ENCODE measurements around the gene TPRX2.

TPRX2 gene

DNA sequence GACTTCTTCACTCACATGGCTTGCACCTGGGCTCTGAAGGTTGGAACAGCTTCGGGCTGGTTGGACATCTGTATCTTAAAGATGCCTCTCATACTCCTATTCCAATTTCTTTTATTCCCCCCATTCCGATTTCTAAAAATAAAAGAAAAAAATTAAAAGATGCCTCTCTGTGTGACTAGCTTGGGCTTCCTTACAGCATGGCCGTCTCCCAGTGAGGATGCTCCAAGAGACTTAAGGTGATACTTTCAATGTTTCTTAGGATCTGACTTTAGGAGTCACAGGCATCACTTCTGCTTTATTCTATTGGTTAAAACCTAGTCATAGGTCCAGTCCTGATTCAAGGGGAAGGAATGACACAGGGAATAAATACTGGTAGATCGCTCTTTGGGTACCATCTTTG, 37.0 kb downstream of the TPRX2 start:
- no peak overlapping the region for H3K9ac ChIP-seq (ENCODE audit: low read length)
- no peak overlapping the region for H3K4me2 ChIP-seq (ENCODE audit: low read depth, low read length)
- H3K9me2 ChIP-seq (replicated peaks; ENCODE audit: insufficient read depth, low read length), result no peaks in the 10 kb centered on the region
- no peaks in the 10 kb centered on the region for H3K9me3 ChIP-seq (replicated peaks; ENCODE audit: insufficient read depth, low read length)
- H3K79me2 ChIP-seq (ENCODE audit: low read length), result no peaks in the 10 kb centered on the region
- no peaks in the 10 kb centered on the region for H3F3A ChIP-seq (ENCODE audit: insufficient read depth, low read length)
- no peak overlapping the region for H3K4me3 ChIP-seq (ENCODE audit: low read length)
- no peak for DNase-seq
- no peak for TF ChIP-seq EZH2phosphoT487 (IDR thresholded peaks at IDR 0.05; ENCODE audit: low read length)
- TF ChIP-seq EZH2 (optimal IDR thresholded peaks at IDR 0.05; ENCODE audit: low read depth, low read length), result no peak
- TF ChIP-seq, protein P1, sequence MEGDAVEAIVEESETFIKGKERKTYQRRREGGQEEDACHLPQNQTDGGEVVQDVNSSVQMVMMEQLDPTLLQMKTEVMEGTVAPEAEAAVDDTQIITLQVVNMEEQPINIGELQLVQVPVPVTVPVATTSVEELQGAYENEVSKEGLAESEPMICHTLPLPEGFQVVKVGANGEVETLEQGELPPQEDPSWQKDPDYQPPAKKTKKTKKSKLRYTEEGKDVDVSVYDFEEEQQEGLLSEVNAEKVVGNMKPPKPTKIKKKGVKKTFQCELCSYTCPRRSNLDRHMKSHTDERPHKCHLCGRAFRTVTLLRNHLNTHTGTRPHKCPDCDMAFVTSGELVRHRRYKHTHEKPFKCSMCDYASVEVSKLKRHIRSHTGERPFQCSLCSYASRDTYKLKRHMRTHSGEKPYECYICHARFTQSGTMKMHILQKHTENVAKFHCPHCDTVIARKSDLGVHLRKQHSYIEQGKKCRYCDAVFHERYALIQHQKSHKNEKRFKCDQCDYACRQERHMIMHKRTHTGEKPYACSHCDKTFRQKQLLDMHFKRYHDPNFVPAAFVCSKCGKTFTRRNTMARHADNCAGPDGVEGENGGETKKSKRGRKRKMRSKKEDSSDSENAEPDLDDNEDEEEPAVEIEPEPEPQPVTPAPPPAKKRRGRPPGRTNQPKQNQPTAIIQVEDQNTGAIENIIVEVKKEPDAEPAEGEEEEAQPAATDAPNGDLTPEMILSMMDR (IDR thresholded peaks at IDR 0.05; ENCODE audit: low read length), result no peak
- no peaks in the 10 kb centered on the region for H3K36me3 ChIP-seq (replicated peaks; ENCODE audit: insufficient read depth, low read length)
- no peaks in the 10 kb centered on the region for H4K20me1 ChIP-seq (ENCODE audit: insufficient read depth, low read length)
- H3K4me1 ChIP-seq (ENCODE audit: low read length), result no peaks in the 10 kb centered on the region
- H3K27me3 ChIP-seq (replicated peaks; ENCODE audit: insufficient read depth, low read length), result peaks cover 83% of the 10 kb centered on the region
- H3K27ac ChIP-seq (ENCODE audit: low read length), result no peak overlapping the region
- H2AFZ ChIP-seq (ENCODE audit: low read length), result no peak overlapping the region

DNA sequence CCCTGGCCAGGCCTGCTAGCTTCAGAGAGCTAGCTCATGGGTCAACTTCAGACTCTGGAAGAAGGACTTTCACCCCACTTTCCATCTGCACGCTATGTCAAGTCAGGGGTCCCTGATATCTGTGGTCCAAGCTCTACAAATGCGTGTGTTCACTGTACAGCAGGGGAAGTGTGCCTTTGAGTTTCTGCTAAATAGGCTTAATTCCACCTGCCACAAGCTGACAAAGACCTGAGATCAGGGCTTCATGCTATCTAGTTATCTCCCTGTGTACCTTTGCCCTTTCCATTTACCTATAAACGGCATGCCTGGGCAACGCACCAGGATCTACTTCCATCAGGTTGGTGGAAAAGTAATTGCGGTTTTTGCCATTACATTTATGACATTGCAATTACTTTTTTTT, 37.7 kb downstream of the TPRX2 start:
- H3K27ac ChIP-seq (ENCODE audit: low read length), result no peak overlapping the region
- no peaks in the 10 kb centered on the region for H3K4me1 ChIP-seq (ENCODE audit: low read length)
- no peaks in the 10 kb centered on the region for H3K36me3 ChIP-seq (replicated peaks; ENCODE audit: insufficient read depth, low read length)
- H3K79me2 ChIP-seq (ENCODE audit: low read length), result no peaks in the 10 kb centered on the region
- no peak for DNase-seq
- H3K9me3 ChIP-seq (replicated peaks; ENCODE audit: insufficient read depth, low read length), result no peaks in the 10 kb centered on the region
- H3K9ac ChIP-seq (ENCODE audit: low read length), result no peak overlapping the region
- H3K27me3 ChIP-seq (replicated peaks; ENCODE audit: insufficient read depth, low read length), result peaks cover 85% of the 10 kb centered on the region
- no peaks in the 10 kb centered on the region for H3K9me2 ChIP-seq (replicated peaks; ENCODE audit: insufficient read depth, low read length)
- no peaks in the 10 kb centered on the region for H4K20me1 ChIP-seq (ENCODE audit: insufficient read depth, low read length)
- no peak overlapping the region for H3K4me3 ChIP-seq (ENCODE audit: low read length)
- H2AFZ ChIP-seq (ENCODE audit: low read length), result no peak overlapping the region
- H3K4me2 ChIP-seq (ENCODE audit: low read depth, low read length), result no peak overlapping the region
- TF ChIP-seq EZH2phosphoT487 (IDR thresholded peaks at IDR 0.05; ENCODE audit: low read length) (no peak), EZH2 (optimal IDR thresholded peaks at IDR 0.05; ENCODE audit: low read depth, low read length) (no peak)
- TF ChIP-seq, protein P1 (IDR thresholded peaks at IDR 0.05; ENCODE audit: low read length), result no peak
- no peaks in the 10 kb centered on the region for H3F3A ChIP-seq (ENCODE audit: insufficient read depth, low read length)

DNA sequence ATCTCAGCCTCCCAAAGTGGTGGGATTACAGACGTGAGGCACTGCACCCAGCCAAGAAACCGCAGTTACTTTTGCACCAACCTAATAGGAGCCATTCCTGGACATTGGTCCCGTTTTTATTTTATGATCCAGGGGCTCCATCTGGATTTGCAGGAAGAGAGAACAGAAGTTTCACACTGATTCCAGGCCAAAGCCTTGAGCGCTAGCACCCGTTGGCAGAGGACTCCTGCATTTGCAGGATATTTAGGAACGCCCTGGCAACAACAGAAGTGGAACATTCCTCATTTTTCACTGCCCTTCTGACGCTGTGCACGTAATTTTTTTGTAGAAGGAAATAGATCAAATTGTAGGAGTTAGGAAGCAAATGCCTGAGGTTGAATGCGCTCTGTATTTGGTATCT, 38.8 kb downstream of the TPRX2 start:
- H3K4me2 ChIP-seq (ENCODE audit: low read depth, low read length), result no peak overlapping the region
- no peaks in the 10 kb centered on the region for H3K9me2 ChIP-seq (replicated peaks; ENCODE audit: insufficient read depth, low read length)
- no peak overlapping the region for H3K27ac ChIP-seq (ENCODE audit: low read length)
- no peaks in the 10 kb centered on the region for H3K4me1 ChIP-seq (ENCODE audit: low read length)
- no peaks in the 10 kb centered on the region for H3K9me3 ChIP-seq (replicated peaks; ENCODE audit: insufficient read depth, low read length)
- no peak overlapping the region for H2AFZ ChIP-seq (ENCODE audit: low read length)
- TF ChIP-seq EZH2 (optimal IDR thresholded peaks at IDR 0.05; ENCODE audit: low read depth, low read length), result no peak
- TF ChIP-seq, protein P1 (IDR thresholded peaks at IDR 0.05; ENCODE audit: low read length), result no peak
- TF ChIP-seq EZH2phosphoT487 (IDR thresholded peaks at IDR 0.05; ENCODE audit: low read length), result no peak
- peaks cover 88% of the 10 kb centered on the region for H3K27me3 ChIP-seq (replicated peaks; ENCODE audit: insufficient read depth, low read length)
- H3K36me3 ChIP-seq (replicated peaks; ENCODE audit: insufficient read depth, low read length), result no peaks in the 10 kb centered on the region
- H3K79me2 ChIP-seq (ENCODE audit: low read length), result no peaks in the 10 kb centered on the region
- H3F3A ChIP-seq (ENCODE audit: insufficient read depth, low read length), result no peaks in the 10 kb centered on the region
- H3K9ac ChIP-seq (ENCODE audit: low read length), result no peak overlapping the region
- no peaks in the 10 kb centered on the region for H4K20me1 ChIP-seq (ENCODE audit: insufficient read depth, low read length)
- H3K4me3 ChIP-seq (ENCODE audit: low read length), result no peak overlapping the region
- no peak for DNase-seq

All from MM.1S (cell line).